ENCODE measurements around the gene EARS2. TPM values are rescaled to one million over a fixed set of nuclear protein-coding genes. Genes with fewer than 3 reads are reported as not detected.

EARS2 gene
- total RNA-seq, 1 donor from 2014 or later, result 16.8 TPM

DNA sequence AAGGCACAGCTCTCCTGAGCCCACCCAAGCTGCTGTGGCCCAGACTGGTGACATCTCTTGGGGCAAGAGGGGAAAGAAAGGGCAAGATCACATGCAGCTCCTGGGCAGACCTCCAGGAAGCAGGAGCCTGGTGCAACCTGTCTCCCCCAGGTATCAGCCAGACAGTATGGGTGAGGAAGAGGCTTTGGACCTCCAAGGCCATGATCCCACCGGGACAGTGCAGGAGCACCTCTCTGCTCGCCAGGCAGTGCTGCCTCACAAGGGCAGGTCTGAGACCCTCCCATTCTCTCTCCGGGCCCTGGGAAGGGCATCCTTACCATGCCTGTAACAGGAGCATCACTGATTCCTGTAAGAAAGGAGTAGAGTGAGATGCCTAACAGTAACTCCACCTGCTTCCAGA lies 78.6 kb downstream of the EARS2 start:
- TF ChIP-seq CTCF (IDR thresholded peaks at IDR 0.05), result no peak
- H3K36me3 ChIP-seq, result peaks cover 95 to 97% of the 10 kb centered on the region in 2 donors

GRCh38 chr16:23476289-23476688 lies 80.9 kb downstream of the EARS2 start:
- no peak for TF ChIP-seq CTCF (IDR thresholded peaks at IDR 0.05)
- no peaks in the 10 kb centered on the region for H3K27me3 ChIP-seq
- peaks cover 83 to 95% of the 10 kb centered on the region in 2 donors for H3K36me3 ChIP-seq
- no peak overlapping the region for H3K27ac ChIP-seq
- DNase-seq (ENCODE audit: low spot score in 2 of 2), result no peak
- intact Hi-C loops (cut with DNase I), result no loop called here
- H3K9me3 ChIP-seq, result no peaks in the 10 kb centered on the region
- H3K4me1 ChIP-seq, result no peaks in the 10 kb centered on the region
- H3K4me3 ChIP-seq, result no peak overlapping the region

More for the DNA sequence above, 78.6 kb downstream of the EARS2 start:
- no peaks in the 10 kb centered on the region for H3K4me1 ChIP-seq
- DNase-seq (ENCODE audit: low spot score in 2 of 2), result no peak
- H3K27ac ChIP-seq, result no peak overlapping the region
- intact Hi-C loops (cut with DNase I), result no loop called here
- H3K27me3 ChIP-seq, result no peaks in the 10 kb centered on the region
- no peaks in the 10 kb centered on the region for H3K9me3 ChIP-seq
- H3K4me3 ChIP-seq, result no peak overlapping the region

Other genes starting within 250 kb of the EARS2 start
- 25.9 TPM for gene COG7, start 104.2 kb downstream of the EARS2 start, total RNA-seq
- 10.7 TPM for gene GGA2, start 46.9 kb downstream of the EARS2 start, total RNA-seq
- gene UBFD1, start 377 bp upstream of the EARS2 start, total RNA-seq, result 51.8 TPM
- 71.4 TPM for gene NDUFAB1, start 39.0 kb upstream of the EARS2 start, total RNA-seq
- gene PALB2, start 84.0 kb upstream of the EARS2 start, total RNA-seq, result 2.1 TPM
- gene DCTN5, start 84.1 kb upstream of the EARS2 start, total RNA-seq, result 16.7 TPM
- gene PLK1, start 121.5 kb upstream of the EARS2 start, total RNA-seq, result 35.2 TPM
- not detected for gene ERN2, start 155.9 kb upstream of the EARS2 start, total RNA-seq
- gene CHP2, start 197.7 kb upstream of the EARS2 start, total RNA-seq, result not detected

All from ascending aorta (tissue), 2 donors.